ENCODE data around the gene KCTD8. TPM values are rescaled to one million over a fixed set of nuclear protein-coding genes. Genes with fewer than 3 reads are reported as not detected.

Gene KCTD8
- polyA plus RNA-seq, 3 donors = not detected

- Mint-ChIP-seq H3K36me3 (no peaks in the 10 kb centered on the region), H3K27ac (no peak overlapping the region), H3K4me3 (no peak overlapping the region), H3K9me3 (peaks cover 0 to 8% (median 2%) of the 10 kb centered on the region in 7 donors), H3K4me1 (no peaks in the 10 kb centered on the region), H3K27me3 (ENCODE audit: low read depth in 3 of 3) (no peaks in the 10 kb centered on the region)
- H3K4me2 ChIP-seq (replicated peaks; ENCODE audit: extremely low read depth, low read length, poor library complexity, severe bottlenecking) = no peak overlapping the region
- no peaks in the 10 kb centered on the region for H3K36me3 ChIP-seq (replicated peaks in 1 of 2; ENCODE audit: control insufficient read depth in 1 of 2, insufficient read depth in 2 of 2, low read length in 2 of 2)
- peaks cover 0 to 9% of the 10 kb centered on the region in 2 donors for H3K9me3 ChIP-seq (replicated peaks in 1 of 2; ENCODE audit: control insufficient read depth in 1 of 2, insufficient read depth in 1 of 2, low read length in 2 of 2)
- H3K79me2 ChIP-seq (ENCODE audit: insufficient read depth, low read length) = no peaks in the 10 kb centered on the region
- no peaks in the 10 kb centered on the region for H4K20me1 ChIP-seq (ENCODE audit: insufficient read depth, low read length)
- intact Hi-C loops (cut with micrococcal nuclease) = no loop called here
- H3K4me3 ChIP-seq (replicated peaks in 1 of 3; ENCODE audit: low read depth in 2 of 3, low read length in 3 of 3) = no peak overlapping the region
- H3K27me3 ChIP-seq (ENCODE audit: control insufficient read depth in 2 of 2, insufficient read depth in 2 of 2, low read length in 2 of 2) = no peaks in the 10 kb centered on the region
- no peak for DNase-seq
- H3K9ac ChIP-seq (ENCODE audit: insufficient read depth, low read length, poor library complexity, severe bottlenecking) = no peak overlapping the region
- no peak overlapping the region for H3K27ac ChIP-seq (ENCODE audit: low read depth in 1 of 2, low read length in 2 of 2)
- TF ChIP-seq CTCF (IDR thresholded peaks at IDR 0.05) = no peak
- H3K4me1 ChIP-seq (ENCODE audit: control insufficient read depth in 1 of 2, insufficient read depth in 2 of 2, low read length in 2 of 2) = no peaks in the 10 kb centered on the region
- H2AFZ ChIP-seq (ENCODE audit: insufficient read depth, low read depth, low read length, poor library complexity, severe bottlenecking) = no peak overlapping the region
Measured at GRCh38 chr4:44145868-44146267, 302.7 kb downstream of the KCTD8 start.

GRCh38 chr4:44132526-44132925 lies 316.1 kb downstream of the KCTD8 start:
- H3K79me2 ChIP-seq (ENCODE audit: insufficient read depth, low read length) = no peaks in the 10 kb centered on the region
- Mint-ChIP-seq H3K4me1 (no peaks in the 10 kb centered on the region), H3K27me3 (ENCODE audit: low read depth in 3 of 3) (no peaks in the 10 kb centered on the region), H3K9me3 (peaks cover 0 to 10% (median 3%) of the 10 kb centered on the region in 7 donors), H3K27ac (no peak overlapping the region), H3K36me3 (no peaks in the 10 kb centered on the region), H3K4me3 (no peak overlapping the region)
- H3K4me2 ChIP-seq (replicated peaks; ENCODE audit: extremely low read depth, low read length, poor library complexity, severe bottlenecking) = no peak overlapping the region
- H3K36me3 ChIP-seq (replicated peaks in 1 of 2; ENCODE audit: control insufficient read depth in 1 of 2, insufficient read depth in 2 of 2, low read length in 2 of 2) = no peaks in the 10 kb centered on the region
- WGBS (ENCODE audit: insufficient coverage) = 75% methylated on average over 1 of the region's 1 CpG
- H2AFZ ChIP-seq (ENCODE audit: insufficient read depth, low read depth, low read length, poor library complexity, severe bottlenecking) = no peak overlapping the region
- H3K27ac ChIP-seq (ENCODE audit: low read depth in 1 of 2, low read length in 2 of 2) = no peak overlapping the region
- no peak for TF ChIP-seq CTCF (IDR thresholded peaks at IDR 0.05)
- H4K20me1 ChIP-seq (ENCODE audit: insufficient read depth, low read length) = no peaks in the 10 kb centered on the region
- intact Hi-C loops (cut with micrococcal nuclease) = no loop called here
- no peak overlapping the region for H3K9ac ChIP-seq (ENCODE audit: insufficient read depth, low read length, poor library complexity, severe bottlenecking)
- no peaks in the 10 kb centered on the region for H3K9me3 ChIP-seq (replicated peaks in 1 of 2; ENCODE audit: control insufficient read depth in 1 of 2, insufficient read depth in 1 of 2, low read length in 2 of 2)
- no peak overlapping the region for H3K4me3 ChIP-seq (replicated peaks in 1 of 3; ENCODE audit: low read depth in 2 of 3, low read length in 3 of 3)
- DNase-seq = no peak
- H3K27me3 ChIP-seq (ENCODE audit: control insufficient read depth in 2 of 2, insufficient read depth in 2 of 2, low read length in 2 of 2) = no peaks in the 10 kb centered on the region
- no peaks in the 10 kb centered on the region for H3K4me1 ChIP-seq (ENCODE audit: control insufficient read depth in 1 of 2, insufficient read depth in 2 of 2, low read length in 2 of 2)

Other genes with a start within 250 kb of the KCTD8 start
- not detected for gene YIPF7, start 202.8 kb upstream of the KCTD8 start, polyA plus RNA-seq
- 10 to 100 TPM in 1 of 3 donors, 1 to 10 TPM in 2; 6.2 to 11.3 (median 8.4) TPM for gene GUF1, start 229.6 kb upstream of the KCTD8 start, polyA plus RNA-seq

All from CD14-positive monocyte (primary cell).